GM21381 (cell line): ENCODE data around the gene ZNF10.
A peak's percentile ranks its signal among the peaks of the same experiment; 100 is the strongest.

ENCODE experiments used
- ATAC-seq: cut with Tn5 transposase; IDR thresholded peaks from one replicate; pipeline ENCODE4 v1.9.1; 2021; ENCODE audit warnings: mild to moderate bottlenecking, moderate library complexity; ENCODE audit not compliant: unreplicated experiment

The ZNF10 gene

GRCh38 chr12:133130038-133130807 lies at the start of gene ZNF10, which contains the start of gene ZNF891:
ZNF10 (plus strand) TSS chr12:133130627; CDS start chr12:133144493, 13,866 bp downstream.
ZNF891 (minus strand) TSS chr12:133130274; CDS start chr12:133121918, 8,356 bp downstream.
- ATAC-seq = peak; percentile 96

- no peak for ATAC-seq
These were observed 49.2 kb upstream of the ZNF10 start for GRCh38 chr12:133081159-133081780.

GRCh38 chr12:133083345-133083744 lies 47.1 kb upstream of the ZNF10 start:
- ATAC-seq = no peak

- no peak for ATAC-seq
These were observed 24.8 kb upstream of the ZNF10 start for GRCh38 chr12:133105620-133106019.

GRCh38 chr12:133106253-133106652 lies 24.2 kb upstream of the ZNF10 start:
- ATAC-seq = no peak

- no peak for ATAC-seq
These were observed 23.3 kb upstream of the ZNF10 start for GRCh38 chr12:133107121-133107520.

GRCh38 chr12:133108150-133108549 lies 22.3 kb upstream of the ZNF10 start:
- ATAC-seq = no peak

GRCh38 chr12:133120385-133121191 lies 9.8 kb upstream of the ZNF10 start:
- ATAC-seq = no peak

- ATAC-seq = no peak
These were observed 5.8 kb upstream of the ZNF10 start for GRCh38 chr12:133124674-133125073.

GRCh38 chr12:133129368-133130037 lies 924 bp upstream of the ZNF10 start:
- ATAC-seq = no peak

- ATAC-seq = peak; percentile 5
These were observed 341 bp downstream of the ZNF10 start for GRCh38 chr12:133130808-133131128.

GRCh38 chr12:133135747-133136146 lies 5.3 kb downstream of the ZNF10 start:
- ATAC-seq = no peak

- no peak for ATAC-seq
These were observed 15.6 kb downstream of the ZNF10 start for GRCh38 chr12:133145981-133146380.

GRCh38 chr12:133156125-133156690 lies 25.8 kb downstream of the ZNF10 start:
- no peak for ATAC-seq

- ATAC-seq = no peak
These were observed 35.3 kb downstream of the ZNF10 start for GRCh38 chr12:133165776-133166175.

GRCh38 chr12:133172491-133172890 lies 42.1 kb downstream of the ZNF10 start:
- no peak for ATAC-seq

GRCh38 chr12:133174901-133175300 lies 44.5 kb downstream of the ZNF10 start:
- ATAC-seq = no peak

- no peak for ATAC-seq
These were observed 50.2 kb downstream of the ZNF10 start for GRCh38 chr12:133180669-133181068.

- peak; percentile 93 for ATAC-seq
These were observed 51.0 kb downstream of the ZNF10 start, which contains the start of gene ZNF268 for GRCh38 chr12:133181238-133181959. ZNF268 (plus strand) TSS chr12:133181495; CDS start chr12:133181998, 503 bp downstream.

GRCh38 chr12:133190176-133190575 lies 59.7 kb downstream of the ZNF10 start:
- no peak for ATAC-seq
